Stimulated activated CD4-positive, alpha-beta T cell treated with anti-CD3 and anti-CD28 coated beads, Interleukin-12 subunit alpha, Interleukin-12 subunit beta, amount 100 ng/mL, for 4 hours (primary cell): ENCODE results near the gene ZNF787.
"Not testable (repeated sequence)": the region's sequence is repeated elsewhere in the genome, so short reads cannot be mapped to it uniquely, and the experiment has no call there.

Experiments used
- DNase-seq: peaks from one replicate; pipeline ENCODE4 v3.0.0-alpha.2; 2020

Gene ZNF787

GRCh38 chr19:56119582-56119978 lies 1.5 kb downstream of the ZNF787 start:
- no peak for DNase-seq

- DNase-seq = no peak
Measured at GRCh38 chr19:56118666-56119581, 2.2 kb downstream of the ZNF787 start.

GRCh38 chr19:56117889-56118288 lies 3.2 kb downstream of the ZNF787 start:
- no peak for DNase-seq

- DNase-seq = no peak
Measured at GRCh38 chr19:56117376-56117884, 3.7 kb downstream of the ZNF787 start.

GRCh38 chr19:56116606-56117005 lies 4.5 kb downstream of the ZNF787 start:
- no peak for DNase-seq

- DNase-seq = no peak
Measured at GRCh38 chr19:56115490-56115889, 5.6 kb downstream of the ZNF787 start.

- no peak for DNase-seq
Measured at GRCh38 chr19:56114778-56115110, 6.4 kb downstream of the ZNF787 start.

- no peak for DNase-seq
Measured at GRCh38 chr19:56114051-56114777, 6.9 kb downstream of the ZNF787 start.

- no peak for DNase-seq
Measured at GRCh38 chr19:56113074-56113632, 7.9 kb downstream of the ZNF787 start.

GRCh38 chr19:56112313-56112709 lies 8.8 kb downstream of the ZNF787 start:
- DNase-seq = no peak

GRCh38 chr19:56111601-56112312 lies 9.3 kb downstream of the ZNF787 start:
- DNase-seq = no peak

GRCh38 chr19:56110515-56111448 lies 10.3 kb downstream of the ZNF787 start:
- DNase-seq = no peak

- DNase-seq = no peak
Measured at GRCh38 chr19:56109226-56109625, 11.9 kb downstream of the ZNF787 start.

GRCh38 chr19:56108447-56109195 lies 12.5 kb downstream of the ZNF787 start:
- no peak for DNase-seq

- DNase-seq = no peak
Measured at GRCh38 chr19:56107626-56108351, 13.3 kb downstream of the ZNF787 start.

GRCh38 chr19:56106993-56107392 lies 14.1 kb downstream of the ZNF787 start:
- DNase-seq = no peak

- DNase-seq = no peak
Measured at GRCh38 chr19:56106397-56106849, 14.7 kb downstream of the ZNF787 start.

GRCh38 chr19:56105831-56106396 lies 15.2 kb downstream of the ZNF787 start:
- DNase-seq = not testable (repeated sequence)

- DNase-seq = peak; percentile 43
Measured at GRCh38 chr19:56105090-56105701, 15.9 kb downstream of the ZNF787 start.
